Measurements from ENCODE around the gene SPTBN1. TPM values are rescaled to one million over a fixed set of nuclear protein-coding genes. Genes with fewer than 3 reads are reported as not detected.
A peak's percentile ranks its signal among the peaks of the same experiment; 100 is the strongest.
"Not testable (repeated sequence)": the region's sequence is repeated elsewhere in the genome, so short reads cannot be mapped to it uniquely, and the experiment has no call there.

SPTBN1 gene
- total and polyA plus RNA-seq, 2 experiments from 2014 or later: 125 to 435 TPM

DNA sequence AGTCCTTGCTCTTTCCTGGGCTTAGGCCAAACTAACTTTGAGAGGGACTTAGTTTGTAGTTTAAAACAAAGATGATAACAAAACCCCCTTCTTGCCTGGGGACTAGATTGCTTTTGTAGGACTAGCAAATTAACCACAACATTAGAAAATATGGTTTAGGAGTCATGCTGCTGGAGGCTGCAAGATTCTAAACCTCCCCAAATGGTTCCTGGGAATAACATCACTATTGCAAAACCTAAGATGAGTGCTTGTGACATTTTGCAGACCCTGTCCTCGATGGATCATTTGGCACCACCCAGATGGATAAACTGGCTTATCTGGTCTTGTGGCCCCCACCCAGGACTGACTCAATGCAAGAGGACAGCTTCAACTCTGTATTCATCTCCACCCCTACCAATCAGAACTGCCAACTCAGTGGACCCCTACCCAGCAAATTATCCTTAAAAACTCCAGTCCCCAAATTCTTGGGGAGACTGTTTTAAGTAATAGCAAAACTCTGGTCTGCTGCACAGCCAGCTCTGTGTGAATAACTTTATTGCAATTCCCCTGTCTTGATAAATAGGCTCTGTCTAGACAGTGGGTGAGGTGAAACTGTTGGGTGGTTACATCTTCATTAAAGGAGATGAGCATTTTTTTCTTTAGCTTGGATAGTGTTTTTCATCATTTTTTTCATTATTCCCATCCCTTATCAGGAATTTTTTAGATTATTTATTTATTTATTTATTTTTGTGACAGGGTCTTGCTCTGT, 58.9 kb downstream of the SPTBN1 start:
- TF ChIP-seq, protein P1, sequence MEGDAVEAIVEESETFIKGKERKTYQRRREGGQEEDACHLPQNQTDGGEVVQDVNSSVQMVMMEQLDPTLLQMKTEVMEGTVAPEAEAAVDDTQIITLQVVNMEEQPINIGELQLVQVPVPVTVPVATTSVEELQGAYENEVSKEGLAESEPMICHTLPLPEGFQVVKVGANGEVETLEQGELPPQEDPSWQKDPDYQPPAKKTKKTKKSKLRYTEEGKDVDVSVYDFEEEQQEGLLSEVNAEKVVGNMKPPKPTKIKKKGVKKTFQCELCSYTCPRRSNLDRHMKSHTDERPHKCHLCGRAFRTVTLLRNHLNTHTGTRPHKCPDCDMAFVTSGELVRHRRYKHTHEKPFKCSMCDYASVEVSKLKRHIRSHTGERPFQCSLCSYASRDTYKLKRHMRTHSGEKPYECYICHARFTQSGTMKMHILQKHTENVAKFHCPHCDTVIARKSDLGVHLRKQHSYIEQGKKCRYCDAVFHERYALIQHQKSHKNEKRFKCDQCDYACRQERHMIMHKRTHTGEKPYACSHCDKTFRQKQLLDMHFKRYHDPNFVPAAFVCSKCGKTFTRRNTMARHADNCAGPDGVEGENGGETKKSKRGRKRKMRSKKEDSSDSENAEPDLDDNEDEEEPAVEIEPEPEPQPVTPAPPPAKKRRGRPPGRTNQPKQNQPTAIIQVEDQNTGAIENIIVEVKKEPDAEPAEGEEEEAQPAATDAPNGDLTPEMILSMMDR (IDR thresholded peaks at IDR 0.05; ENCODE audit: low read depth, low read length): no peak
- H3K27ac ChIP-seq: peak overlapping the region; percentile 22

DNA sequence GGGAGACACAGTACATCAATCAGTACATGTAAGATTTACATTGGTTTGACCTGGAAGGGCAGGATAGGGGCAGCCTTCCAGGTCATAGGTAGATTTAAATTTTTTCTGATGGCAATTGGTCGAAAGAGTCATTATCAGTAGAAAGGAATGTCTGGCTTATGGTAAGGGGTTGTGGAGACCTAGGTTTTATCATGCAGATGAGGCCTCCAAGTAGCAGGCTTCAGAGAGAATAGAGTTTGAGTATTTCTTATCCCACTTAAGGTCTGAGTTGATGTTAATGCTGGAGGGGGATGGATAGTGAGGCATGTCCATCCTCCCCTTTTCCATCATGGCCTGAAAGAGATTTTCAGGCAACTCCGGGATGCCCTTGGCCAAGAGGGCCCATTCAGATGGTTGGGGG, 60.7 kb downstream of the SPTBN1 start:
- Histone ChIP-seq H3K27ac (no peak overlapping the region), H3K4me3 (no peak overlapping the region), H3K36me3 (no peaks in the 10 kb centered on the region), H3K4me1 (ENCODE audit: low read depth) (peaks cover 22% of the 10 kb centered on the region), H3K27me3 (no peaks in the 10 kb centered on the region), H3K9me3 (ENCODE audit: low read depth) (no peaks in the 10 kb centered on the region)
- no peak for DNase-seq (ENCODE audit: low read depth in 1 of 2, low spot score in 1 of 2)
- TF ChIP-seq, protein P1 (IDR thresholded peaks at IDR 0.05; ENCODE audit: low read depth, low read length): no peak

More for the DNA sequence above, 58.9 kb downstream of the SPTBN1 start:
- Histone ChIP-seq H3K36me3 (no peaks in the 10 kb centered on the region), H3K4me3 (no peak overlapping the region), H3K4me1 (ENCODE audit: low read depth) (peaks cover 34% of the 10 kb centered on the region), H3K9me3 (ENCODE audit: low read depth) (no peaks in the 10 kb centered on the region), H3K27me3 (no peaks in the 10 kb centered on the region)
- no peak for DNase-seq (ENCODE audit: low read depth in 1 of 2, low spot score in 1 of 2)

DNA sequence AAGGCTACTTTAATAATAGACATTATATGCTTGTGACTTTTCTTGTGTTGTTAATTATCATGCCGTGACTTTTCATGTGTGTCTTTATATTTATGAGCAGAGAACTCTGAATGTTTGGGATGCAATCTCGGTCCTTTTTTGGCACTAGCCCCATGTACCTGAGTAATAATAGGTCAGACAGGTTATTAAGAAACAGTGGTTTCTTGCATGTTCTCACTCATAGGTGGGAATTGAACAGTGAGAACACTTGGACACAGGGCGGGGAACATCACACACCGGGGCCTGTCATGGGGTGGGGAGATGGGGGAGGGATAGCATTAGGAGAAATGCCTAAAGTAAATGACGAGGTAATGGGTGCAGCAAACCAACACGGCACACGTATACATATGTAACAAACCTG, 61.9 kb downstream of the SPTBN1 start:
- peaks cover 22% of the 10 kb centered on the region for H3K4me1 ChIP-seq (ENCODE audit: low read depth)
- DNase-seq (ENCODE audit: low read depth in 1 of 2, low spot score in 1 of 2); H3K27ac ChIP-seq; H3K9me3 ChIP-seq (ENCODE audit: low read depth); H3K27me3 ChIP-seq; H3K4me3 ChIP-seq; H3K36me3 ChIP-seq: not testable (repeated sequence)

DNA sequence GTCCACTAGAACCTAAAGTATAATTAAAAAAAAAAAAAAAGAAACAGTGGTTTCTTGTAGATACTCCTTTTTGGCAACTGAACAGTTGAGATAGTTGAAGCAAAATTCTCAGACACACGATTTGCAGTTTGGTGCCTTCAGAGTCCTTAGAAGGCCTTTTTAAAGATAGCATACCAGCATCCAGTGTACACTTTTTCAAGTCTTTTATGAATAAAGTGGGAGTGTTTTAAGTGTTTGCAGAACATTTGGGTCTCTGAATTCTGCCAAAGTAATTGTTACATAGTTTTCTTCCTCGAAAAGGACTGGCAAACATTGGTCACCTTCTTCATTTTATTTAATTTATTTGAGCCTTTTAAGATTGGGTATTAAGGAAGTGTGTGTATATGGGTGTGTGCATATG, 62.3 kb downstream of the SPTBN1 start:
- no peaks in the 10 kb centered on the region for H3K27me3 ChIP-seq
- DNase-seq (ENCODE audit: low read depth in 1 of 2, low spot score in 1 of 2): no peak
- peaks cover 22% of the 10 kb centered on the region for H3K4me1 ChIP-seq (ENCODE audit: low read depth)
- H3K27ac ChIP-seq: no peak overlapping the region
- TF ChIP-seq, protein P1 (IDR thresholded peaks at IDR 0.05; ENCODE audit: low read depth, low read length): no peak
- no peaks in the 10 kb centered on the region for H3K9me3 ChIP-seq (ENCODE audit: low read depth)
- H3K4me3 ChIP-seq: no peak overlapping the region
- no peaks in the 10 kb centered on the region for H3K36me3 ChIP-seq

- TF ChIP-seq, protein P1 (IDR thresholded peaks at IDR 0.05; ENCODE audit: low read depth, low read length): no peak
- H3K9me3 ChIP-seq (ENCODE audit: low read depth): no peaks in the 10 kb centered on the region
- no peak for DNase-seq (ENCODE audit: low read depth in 1 of 2, low spot score in 1 of 2)
- H3K4me1 ChIP-seq (ENCODE audit: low read depth): peaks cover 33% of the 10 kb centered on the region
- no peak overlapping the region for H3K4me3 ChIP-seq
- H3K36me3 ChIP-seq: no peaks in the 10 kb centered on the region
- H3K27me3 ChIP-seq: no peaks in the 10 kb centered on the region
- no peak overlapping the region for H3K27ac ChIP-seq
These were observed 63.8 kb downstream of the SPTBN1 start for GRCh38 chr2:54519841-54520459.

DNA sequence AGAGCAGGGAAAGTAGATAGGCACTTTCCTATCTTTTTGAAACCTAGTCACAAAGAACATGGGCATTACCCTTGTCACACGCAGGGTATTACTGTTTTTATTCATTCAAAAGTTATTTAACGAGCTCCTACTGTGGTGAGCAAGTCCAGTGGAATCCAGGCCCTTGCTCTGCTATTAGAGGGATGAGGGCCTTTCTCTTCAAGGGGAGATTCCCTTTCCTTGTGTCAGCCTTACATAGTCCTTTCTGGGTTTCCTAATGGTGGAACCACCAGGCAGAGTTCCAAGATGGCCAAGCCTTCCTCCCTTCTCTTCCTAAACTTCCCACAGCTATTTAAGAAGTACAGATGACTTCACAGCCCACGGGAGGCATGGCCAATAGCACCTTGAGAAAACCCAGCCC, 64.6 kb downstream of the SPTBN1 start:
- peaks cover 34% of the 10 kb centered on the region for H3K4me1 ChIP-seq (ENCODE audit: low read depth)
- no peak overlapping the region for H3K27ac ChIP-seq
- no peak overlapping the region for H3K4me3 ChIP-seq
- no peaks in the 10 kb centered on the region for H3K27me3 ChIP-seq
- no peaks in the 10 kb centered on the region for H3K9me3 ChIP-seq (ENCODE audit: low read depth)
- TF ChIP-seq, protein P1 (IDR thresholded peaks at IDR 0.05; ENCODE audit: low read depth, low read length): no peak
- no peaks in the 10 kb centered on the region for H3K36me3 ChIP-seq
- DNase-seq (ENCODE audit: low read depth in 1 of 2, low spot score in 1 of 2): peak in 1 of 2 donors; percentile 82
